ENCODE measurements around the gene TRIM61. TPM values are rescaled to one million over a fixed set of nuclear protein-coding genes. Genes with fewer than 3 reads are reported as not detected.

TRIM61 gene
- polyA plus RNA-seq, 1 donor (not counting 4 experiments of a cell fraction or from before 2014, with no cell fraction given) = 0.45 TPM

GRCh38 chr4:165011403-165011802 is 33.9 kb upstream of the TRIM61 start:
- Histone ChIP-seq H3K9me1 (ENCODE audit: control insufficient read depth, extremely low read depth, insufficient read depth, low read length) (no peaks in the 10 kb centered on the region), H3K27me3 (ENCODE audit: control insufficient read depth, extremely low read depth, insufficient read depth, low read length) (no peaks in the 10 kb centered on the region), H3K9ac (ENCODE audit: control insufficient read depth, extremely low read depth, insufficient read depth, low read length) (no peak overlapping the region), H3K79me2 (ENCODE audit: control insufficient read depth, insufficient read depth, low read length) (no peaks in the 10 kb centered on the region), H3K9me3 (ENCODE audit: control insufficient read depth, low read depth, low read length) (no peaks in the 10 kb centered on the region), H3K4me1 (ENCODE audit: control insufficient read depth, extremely low read depth, insufficient read depth, low read length) (no peaks in the 10 kb centered on the region), H3K4me3 (ENCODE audit: control insufficient read depth in 2 of 3, extremely low read depth in 1 of 3, insufficient read depth in 2 of 3, low read depth in 1 of 3, low read length in 3 of 3) (no peak overlapping the region), H3K4me2 (ENCODE audit: control insufficient read depth, extremely low read depth, insufficient read depth, low read depth, low read length) (no peak overlapping the region), H3K27ac (ENCODE audit: control insufficient read depth, insufficient read depth, low read length) (no peak overlapping the region), H3K36me3 (ENCODE audit: control insufficient read depth in 2 of 2, extremely low read depth in 1 of 2, insufficient read depth in 2 of 2, low read length in 2 of 2) (no peaks in the 10 kb centered on the region), H2AFZ (ENCODE audit: control insufficient read depth, low read length) (no peak overlapping the region), H4K20me1 (ENCODE audit: control insufficient read depth, extremely low read depth, insufficient read depth, low read length) (no peaks in the 10 kb centered on the region)
- FAIRE-seq (no peak), DNase-seq (ENCODE audit: low read depth, low spot score) (no peak)
- TF ChIP-seq CTCF (optimal IDR thresholded peaks at IDR 0.05 in 1 of 3, IDR thresholded peaks at IDR 0.05 in 1 of 3, conservative IDR thresholded peaks at IDR 0.05 in 1 of 3; ENCODE audit: extremely low read depth in 1 of 3, insufficient read depth in 2 of 3, low read length in 3 of 3) (no peak), EZH2 (IDR thresholded peaks at IDR 0.05; ENCODE audit: low read length) (no peak)
- dilution Hi-C loops (cut with MboI; ENCODE audit: extremely low pct_ligation_motif_present, low sequenced_read_pairs) = no loop called here

GRCh38 chr4:165010991-165011390 is 33.5 kb upstream of the TRIM61 start:
- FAIRE-seq = no peak
- no peak overlapping the region for H3K27ac ChIP-seq (ENCODE audit: control insufficient read depth, insufficient read depth, low read length)
- no peaks in the 10 kb centered on the region for H3K36me3 ChIP-seq (ENCODE audit: control insufficient read depth in 2 of 2, extremely low read depth in 1 of 2, insufficient read depth in 2 of 2, low read length in 2 of 2)
- TF ChIP-seq EZH2 (IDR thresholded peaks at IDR 0.05; ENCODE audit: low read length) (no peak), CTCF (optimal IDR thresholded peaks at IDR 0.05 in 1 of 3, IDR thresholded peaks at IDR 0.05 in 1 of 3, conservative IDR thresholded peaks at IDR 0.05 in 1 of 3; ENCODE audit: extremely low read depth in 1 of 3, insufficient read depth in 2 of 3, low read length in 3 of 3) (no peak)
- H3K4me3 ChIP-seq (ENCODE audit: control insufficient read depth in 2 of 3, extremely low read depth in 1 of 3, insufficient read depth in 2 of 3, low read depth in 1 of 3, low read length in 3 of 3) = no peak overlapping the region
- no peak overlapping the region for H2AFZ ChIP-seq (ENCODE audit: control insufficient read depth, low read length)
- no peak for DNase-seq (ENCODE audit: low read depth, low spot score)
- no peak overlapping the region for H3K4me2 ChIP-seq (ENCODE audit: control insufficient read depth, extremely low read depth, insufficient read depth, low read depth, low read length)
- dilution Hi-C loops (cut with MboI; ENCODE audit: extremely low pct_ligation_motif_present, low sequenced_read_pairs) = no loop called here
- no peaks in the 10 kb centered on the region for H3K9me1 ChIP-seq (ENCODE audit: control insufficient read depth, extremely low read depth, insufficient read depth, low read length)
- H3K9ac ChIP-seq (ENCODE audit: control insufficient read depth, extremely low read depth, insufficient read depth, low read length) = no peak overlapping the region
- no peaks in the 10 kb centered on the region for H4K20me1 ChIP-seq (ENCODE audit: control insufficient read depth, extremely low read depth, insufficient read depth, low read length)
- H3K79me2 ChIP-seq (ENCODE audit: control insufficient read depth, insufficient read depth, low read length) = no peaks in the 10 kb centered on the region
- H3K9me3 ChIP-seq (ENCODE audit: control insufficient read depth, low read depth, low read length) = no peaks in the 10 kb centered on the region
- H3K4me1 ChIP-seq (ENCODE audit: control insufficient read depth, extremely low read depth, insufficient read depth, low read length) = no peaks in the 10 kb centered on the region
- H3K27me3 ChIP-seq (ENCODE audit: control insufficient read depth, extremely low read depth, insufficient read depth, low read length) = no peaks in the 10 kb centered on the region

Data from keratinocyte (primary cell).